Neutrophil (primary cell): ENCODE data around the gene SEC31B.
A peak's percentile ranks its signal among the peaks of the same experiment; 100 is the strongest.

ENCODE experiments used
- H3K27ac ChIP-seq: fragments of 200-600 bp; sonication (generic); 2 replicates; pipeline ENCODE4 v1.5.1; 2016; ENCODE audit warnings: mild to moderate bottlenecking, moderate library complexity
- H3K27me3 ChIP-seq: fragments of 200-600 bp; sonication (generic); 2 replicates; pipeline ENCODE4 v1.6.0; 2016; ENCODE audit warnings: mild to moderate bottlenecking
- H3K36me3 ChIP-seq: fragments of 200-600 bp; sonication (generic); 2 replicates; pipeline ENCODE4 v1.5.1; 2017
- H3K4me1 ChIP-seq, 2 experiments: fragments of 200-600 bp in 1 of 2; sonication (generic) in 1 of 2; 1 replicate in 1 of 2; 2 replicates in 1 of 2; pipeline versions ENCODE4 v1.5.1 to v1.6.1; 2013 to 2016; ENCODE audit warnings: low read depth in 1 of 2, low read length in 1 of 2, mild to moderate bottlenecking in 1 of 2, moderate library complexity in 1 of 2; ENCODE audit not compliant: control insufficient read depth in 1 of 2, insufficient read depth in 1 of 2
- H3K4me3 ChIP-seq, 2 experiments: fragments of 200-600 bp in 1 of 2; sonication (generic) in 1 of 2; 1 replicate in 1 of 2; 2 replicates in 1 of 2; pipeline ENCODE4 v1.5.1; 2013 to 2016; ENCODE audit warnings: low read depth in 1 of 2, low read length in 1 of 2, mild to moderate bottlenecking in 1 of 2, moderate library complexity in 1 of 2
- H3K9me3 ChIP-seq: fragments of 200-600 bp; sonication (generic); 2 replicates; pipeline ENCODE4 v1.5.1; 2016
- TF ChIP-seq, protein P1 (sequence below): fragments of 200-600 bp; sonication (generic); IDR thresholded peaks from 2 replicates; pipeline ENCODE4 v1.5.1; 2016; ENCODE audit warnings: antibody characterized with exemption

SEC31B gene

GRCh38 chr10:100522107-100522801 lies 2.6 kb upstream of the SEC31B start:
- H3K4me3 ChIP-seq = no peak overlapping the region
- no peak overlapping the region for H3K27ac ChIP-seq
- H3K9me3 ChIP-seq = no peaks in the 10 kb centered on the region
- TF ChIP-seq, protein P1, sequence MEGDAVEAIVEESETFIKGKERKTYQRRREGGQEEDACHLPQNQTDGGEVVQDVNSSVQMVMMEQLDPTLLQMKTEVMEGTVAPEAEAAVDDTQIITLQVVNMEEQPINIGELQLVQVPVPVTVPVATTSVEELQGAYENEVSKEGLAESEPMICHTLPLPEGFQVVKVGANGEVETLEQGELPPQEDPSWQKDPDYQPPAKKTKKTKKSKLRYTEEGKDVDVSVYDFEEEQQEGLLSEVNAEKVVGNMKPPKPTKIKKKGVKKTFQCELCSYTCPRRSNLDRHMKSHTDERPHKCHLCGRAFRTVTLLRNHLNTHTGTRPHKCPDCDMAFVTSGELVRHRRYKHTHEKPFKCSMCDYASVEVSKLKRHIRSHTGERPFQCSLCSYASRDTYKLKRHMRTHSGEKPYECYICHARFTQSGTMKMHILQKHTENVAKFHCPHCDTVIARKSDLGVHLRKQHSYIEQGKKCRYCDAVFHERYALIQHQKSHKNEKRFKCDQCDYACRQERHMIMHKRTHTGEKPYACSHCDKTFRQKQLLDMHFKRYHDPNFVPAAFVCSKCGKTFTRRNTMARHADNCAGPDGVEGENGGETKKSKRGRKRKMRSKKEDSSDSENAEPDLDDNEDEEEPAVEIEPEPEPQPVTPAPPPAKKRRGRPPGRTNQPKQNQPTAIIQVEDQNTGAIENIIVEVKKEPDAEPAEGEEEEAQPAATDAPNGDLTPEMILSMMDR = no peak
- peaks cover 16% of the 10 kb centered on the region for H3K27me3 ChIP-seq
- H3K36me3 ChIP-seq = peaks cover 49% of the 10 kb centered on the region
- H3K4me1 ChIP-seq = peaks cover 17% of the 10 kb centered on the region in 2 experiments

DNA sequence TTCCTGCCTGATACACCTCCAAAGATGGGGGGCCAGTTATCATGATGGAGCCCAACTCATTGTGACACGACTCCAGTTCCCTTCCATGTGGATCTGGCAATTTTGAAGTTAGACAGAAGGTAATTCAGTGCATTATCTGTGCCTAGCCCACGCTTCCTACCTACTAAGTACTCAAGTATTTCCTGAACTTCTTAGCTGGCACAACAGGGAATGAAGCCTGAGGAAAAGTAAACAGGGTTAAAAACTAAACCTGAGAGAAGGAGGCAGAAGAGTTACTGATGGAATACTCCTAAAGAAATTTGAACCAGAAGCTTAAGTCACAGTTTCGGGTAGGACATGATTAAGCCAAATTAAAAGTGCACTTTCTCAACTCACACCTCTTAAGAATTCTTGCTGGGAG lies 1.1 kb upstream of the SEC31B start:
- no peaks in the 10 kb centered on the region for H3K9me3 ChIP-seq
- H3K36me3 ChIP-seq = peaks cover 35% of the 10 kb centered on the region
- peaks cover 17% of the 10 kb centered on the region in 2 experiments for H3K4me1 ChIP-seq
- TF ChIP-seq, protein P1 = no peak
- no peak overlapping the region for H3K4me3 ChIP-seq
- H3K27me3 ChIP-seq = peaks cover 16% of the 10 kb centered on the region
- H3K27ac ChIP-seq = no peak overlapping the region

DNA sequence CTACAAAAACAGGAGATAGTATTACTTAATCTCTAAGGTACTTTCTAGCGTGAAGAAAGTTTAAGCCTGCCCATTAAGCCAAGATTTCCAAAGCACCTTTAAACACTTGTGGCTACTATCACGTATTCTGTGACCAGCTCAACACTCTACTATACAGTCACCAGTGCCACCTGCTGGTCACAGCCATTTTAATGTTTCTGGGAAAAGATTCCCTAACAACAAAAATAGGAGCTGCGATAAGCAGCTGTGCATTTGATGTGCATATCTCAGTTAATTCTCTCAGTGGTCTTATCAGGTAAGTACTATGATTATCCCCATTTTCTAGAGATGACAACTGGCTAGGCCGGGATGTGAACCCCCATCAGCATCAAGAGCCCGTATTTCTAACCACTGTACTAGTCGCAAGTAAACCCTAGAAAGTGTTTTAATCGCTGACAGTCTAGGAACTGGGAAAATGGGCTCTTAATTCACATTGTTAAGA lies 860 bp downstream of the SEC31B start:
- peaks cover 16% of the 10 kb centered on the region for H3K36me3 ChIP-seq
- H3K4me3 ChIP-seq = peak overlapping the region in 1 of 2 experiments; percentile 24
- peaks cover 17 to 22% of the 10 kb centered on the region in 2 experiments for H3K4me1 ChIP-seq
- H3K9me3 ChIP-seq = no peaks in the 10 kb centered on the region
- peaks cover 16% of the 10 kb centered on the region for H3K27me3 ChIP-seq
- TF ChIP-seq, protein P1 = peak; percentile 59
- H3K27ac ChIP-seq = no peak overlapping the region

GRCh38 chr10:100516847-100517246 lies 2.8 kb downstream of the SEC31B start:
- Histone ChIP-seq H3K27ac (no peak overlapping the region), H3K4me1 (peaks cover 29 to 35% of the 10 kb centered on the region in 2 experiments), H3K27me3 (peaks cover 16% of the 10 kb centered on the region), H3K4me3 (no peak overlapping the region), H3K36me3 (peaks cover 4% of the 10 kb centered on the region), H3K9me3 (no peaks in the 10 kb centered on the region)
- TF ChIP-seq, protein P1 = no peak

DNA sequence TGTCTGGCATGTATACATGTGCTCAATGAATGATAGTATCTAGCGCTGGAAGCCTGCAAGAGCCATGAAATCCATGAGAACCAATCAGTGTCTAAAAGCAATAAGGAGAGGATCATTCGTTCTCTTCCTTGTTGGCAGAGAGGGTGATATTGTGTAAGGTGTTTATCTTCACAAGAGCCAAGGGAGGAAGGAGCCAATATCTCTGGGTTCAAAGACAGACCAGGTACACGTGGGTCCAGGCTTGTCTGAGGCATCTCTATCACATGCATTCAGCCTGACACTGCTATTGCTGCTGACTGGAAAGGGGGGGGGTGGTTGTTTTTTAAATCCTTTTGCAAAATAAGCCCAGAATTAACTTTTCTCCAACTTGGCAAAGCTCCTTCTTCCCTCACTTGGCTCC lies 4.0 kb downstream of the SEC31B start:
- peaks cover 16% of the 10 kb centered on the region for H3K27me3 ChIP-seq
- H3K36me3 ChIP-seq = no peaks in the 10 kb centered on the region
- no peak overlapping the region for H3K27ac ChIP-seq
- peaks cover 41 to 47% of the 10 kb centered on the region in 2 experiments for H3K4me1 ChIP-seq
- no peak overlapping the region for H3K4me3 ChIP-seq
- TF ChIP-seq, protein P1 = no peak
- H3K9me3 ChIP-seq = no peaks in the 10 kb centered on the region
